HAP-1 (cell line): ENCODE results near the gene AKT1.
"Not testable (repeated sequence)": the region's sequence is repeated elsewhere in the genome, so short reads cannot be mapped to it uniquely, and the experiment has no call there.

Source experiments
- DNase-seq, 2 experiments: peaks; one replicate each; pipeline ENCODE4 v3.0.0-alpha.2; 2016 to 2020; ENCODE audit warnings: low spot score in 2 of 2
- H3K27me3 ChIP-seq: fragments of 250-450 bp; sonication (Bioruptor Pico); 2 replicates; pipeline ENCODE4 v1.5.1; 2020; ENCODE audit warnings: low read depth, mild to moderate bottlenecking, moderate library complexity
- H3K36me3 ChIP-seq: fragments of 250-450 bp; sonication (Bioruptor Pico); replicated peaks from 2 replicates; pipeline ENCODE4 v1.5.1; 2020; ENCODE audit warnings: mild to moderate bottlenecking
- H3K4me1 ChIP-seq: fragments of 250-450 bp; sonication (Bioruptor Pico); 2 replicates; pipeline ENCODE4 v1.5.1; 2020; ENCODE audit warnings: mild to moderate bottlenecking
- H3K4me3 ChIP-seq: fragments of 250-450 bp; sonication (Bioruptor Pico); 2 replicates; pipeline ENCODE4 v1.5.1; 2020; ENCODE audit warnings: mild to moderate bottlenecking, moderate library complexity
- H3K9me3 ChIP-seq: fragments of 250-450 bp; sonication (Bioruptor Pico); 2 replicates; pipeline ENCODE4 v1.5.1; 2020; ENCODE audit warnings: mild to moderate bottlenecking, moderate library complexity
- in situ Hi-C: fragments of 300-500 bp; cut with MboI; formaldehyde crosslinking; loops from 3 replicates; pipeline ENCODE4 v1.14.3; 2020; ENCODE audit warnings: low sequenced_read_pairs, inconsistent platforms, mixed read lengths

Gene AKT1

DNA sequence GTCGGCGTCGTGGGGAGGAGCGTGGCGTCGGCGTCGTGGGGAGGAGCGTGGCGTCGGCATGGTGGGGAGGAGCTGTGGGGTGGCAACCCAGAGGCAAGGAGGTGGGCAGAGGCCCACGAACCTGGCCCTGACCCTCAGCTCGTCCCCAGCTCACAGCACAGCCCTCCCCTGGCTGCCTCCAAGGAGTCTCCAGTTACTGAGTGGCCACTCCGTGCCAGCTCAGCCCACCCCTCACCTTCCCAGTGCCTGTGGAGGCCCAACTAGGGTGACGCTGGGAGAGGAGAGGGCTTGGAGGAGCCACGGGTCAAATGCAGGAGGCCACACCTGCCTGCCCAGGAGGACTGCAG, 65.7 kb downstream of the AKT1 start:
- no peak for DNase-seq
- H3K27me3 ChIP-seq = peaks cover 6% of the 10 kb centered on the region; the same call in 1 of the 2 replicates
- in situ Hi-C loops = no loop called here
- H3K4me3 ChIP-seq = no peak overlapping the region
- no peaks in the 10 kb centered on the region for H3K9me3 ChIP-seq
- H3K36me3 ChIP-seq = no peaks in the 10 kb centered on the region
- H3K4me1 ChIP-seq = no peaks in the 10 kb centered on the region

DNA sequence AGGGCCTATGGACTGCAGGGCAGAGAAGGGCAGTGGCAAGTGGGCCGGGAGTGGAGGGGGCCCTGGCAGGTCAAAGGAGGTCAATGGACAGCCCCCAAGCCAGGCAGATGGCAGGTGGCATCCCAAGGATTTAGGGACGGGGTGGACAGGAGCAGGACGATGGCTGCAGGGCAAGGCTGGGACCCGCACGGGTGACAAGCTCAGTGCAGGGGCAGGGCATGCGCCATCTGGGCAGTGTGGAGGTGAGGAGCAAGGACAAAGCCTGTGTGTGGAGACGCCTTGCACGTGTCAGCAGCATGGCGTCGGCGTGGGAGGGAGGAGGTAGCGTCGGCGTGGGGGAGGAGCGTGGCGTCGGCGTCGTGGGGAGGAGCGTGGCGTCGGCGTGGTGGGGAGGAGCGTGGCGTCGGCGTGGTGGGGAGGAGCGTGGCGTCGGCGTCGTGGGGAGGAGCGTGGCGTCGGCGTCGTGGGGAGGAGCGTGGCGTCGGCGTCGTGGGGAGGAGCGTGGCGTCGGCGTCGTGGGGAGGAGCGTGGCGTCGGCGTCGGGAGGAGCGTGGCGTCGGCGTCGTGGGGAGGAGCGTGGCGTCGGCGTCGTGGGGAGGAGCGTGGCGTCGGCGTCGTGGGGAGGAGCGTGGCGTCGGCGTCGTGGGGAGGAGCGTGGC, 66.2 kb downstream of the AKT1 start:
- in situ Hi-C loops, H3K4me1 ChIP-seq: not testable (repeated sequence)

DNA sequence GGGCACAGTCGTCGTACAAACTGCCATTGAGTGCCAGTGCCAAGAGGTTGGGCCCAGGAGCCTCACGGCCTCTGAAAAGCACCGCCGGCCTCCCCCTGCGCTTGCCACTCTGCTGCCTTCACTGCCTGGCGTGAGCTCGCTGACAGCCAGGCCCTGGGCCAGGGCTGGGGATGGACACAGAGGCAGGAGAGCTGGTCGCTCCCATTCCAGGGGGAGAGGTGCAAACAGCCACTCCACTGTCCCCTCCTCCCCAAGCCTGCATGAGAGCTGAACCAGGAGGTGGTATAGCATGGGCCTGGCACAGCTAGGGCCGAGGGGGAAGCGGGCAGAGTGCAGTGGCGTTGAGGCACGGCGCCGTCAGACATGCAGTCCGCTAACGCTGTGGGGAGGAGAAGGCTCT, 66.9 kb downstream of the AKT1 start:
- in situ Hi-C loops = no loop called here

More for the DNA sequence above, 66.2 kb downstream of the AKT1 start:
- not testable (repeated sequence) for H3K27me3 ChIP-seq, H3K4me3 ChIP-seq, H3K36me3 ChIP-seq, DNase-seq, H3K9me3 ChIP-seq

DNA sequence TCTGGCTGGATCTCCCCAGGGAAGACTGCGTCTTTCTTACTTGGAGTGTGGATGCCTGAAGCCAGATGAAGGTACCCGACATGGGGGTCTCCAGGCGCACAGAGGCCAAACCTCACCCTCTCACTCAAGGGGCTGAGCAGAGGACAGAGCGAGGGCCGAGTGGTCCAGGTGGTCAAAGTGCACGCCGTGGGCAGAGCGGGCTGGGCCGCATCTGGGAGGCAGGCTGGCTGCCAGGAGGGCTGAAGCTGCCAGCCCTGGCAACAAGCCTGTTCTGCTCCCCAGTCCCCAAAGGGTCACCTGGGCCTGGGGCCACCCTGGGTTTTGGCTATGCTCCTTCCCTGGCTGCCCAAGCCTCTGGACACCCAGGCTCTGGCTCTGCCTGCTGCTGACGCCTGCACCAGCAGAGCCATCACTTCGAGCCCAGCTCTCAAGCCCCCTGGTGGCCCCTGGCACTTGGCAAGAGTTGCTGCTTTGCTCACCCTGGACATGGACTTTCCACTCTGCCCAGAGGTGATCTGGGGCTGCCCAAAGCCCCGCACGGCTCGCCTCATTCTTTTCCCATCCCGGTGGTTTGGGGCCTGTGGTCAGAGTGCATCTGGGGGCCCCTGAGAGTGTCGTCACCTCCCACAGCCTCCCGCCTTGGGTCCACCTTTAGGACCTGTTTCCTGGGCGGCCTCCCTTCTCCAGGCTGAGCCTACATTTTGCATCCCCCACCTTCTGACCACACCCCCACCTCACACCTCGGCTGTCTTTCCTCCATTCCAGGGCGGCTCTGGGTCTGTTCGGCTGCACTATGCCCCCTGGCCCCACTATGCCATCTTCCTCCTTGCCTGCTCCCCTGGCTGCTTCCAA, 68.7 kb downstream of the AKT1 start:
- no peak for DNase-seq
- Histone ChIP-seq H3K4me3 (no peak overlapping the region), H3K27me3 (peaks cover 6% of the 10 kb centered on the region; the same call in 1 of the 2 replicates), H3K4me1 (no peaks in the 10 kb centered on the region; the same call in 1 of the 2 replicates), H3K9me3 (no peaks in the 10 kb centered on the region), H3K36me3 (no peaks in the 10 kb centered on the region)
- in situ Hi-C loops = no loop called here

More for the DNA sequence above, 66.9 kb downstream of the AKT1 start:
- Histone ChIP-seq H3K4me3 (no peak overlapping the region), H3K4me1 (no peaks in the 10 kb centered on the region; the same call in 1 of the 2 replicates), H3K9me3 (no peaks in the 10 kb centered on the region), H3K27me3 (peaks cover 6% of the 10 kb centered on the region; the same call in 1 of the 2 replicates), H3K36me3 (no peaks in the 10 kb centered on the region)
- no peak for DNase-seq

DNA sequence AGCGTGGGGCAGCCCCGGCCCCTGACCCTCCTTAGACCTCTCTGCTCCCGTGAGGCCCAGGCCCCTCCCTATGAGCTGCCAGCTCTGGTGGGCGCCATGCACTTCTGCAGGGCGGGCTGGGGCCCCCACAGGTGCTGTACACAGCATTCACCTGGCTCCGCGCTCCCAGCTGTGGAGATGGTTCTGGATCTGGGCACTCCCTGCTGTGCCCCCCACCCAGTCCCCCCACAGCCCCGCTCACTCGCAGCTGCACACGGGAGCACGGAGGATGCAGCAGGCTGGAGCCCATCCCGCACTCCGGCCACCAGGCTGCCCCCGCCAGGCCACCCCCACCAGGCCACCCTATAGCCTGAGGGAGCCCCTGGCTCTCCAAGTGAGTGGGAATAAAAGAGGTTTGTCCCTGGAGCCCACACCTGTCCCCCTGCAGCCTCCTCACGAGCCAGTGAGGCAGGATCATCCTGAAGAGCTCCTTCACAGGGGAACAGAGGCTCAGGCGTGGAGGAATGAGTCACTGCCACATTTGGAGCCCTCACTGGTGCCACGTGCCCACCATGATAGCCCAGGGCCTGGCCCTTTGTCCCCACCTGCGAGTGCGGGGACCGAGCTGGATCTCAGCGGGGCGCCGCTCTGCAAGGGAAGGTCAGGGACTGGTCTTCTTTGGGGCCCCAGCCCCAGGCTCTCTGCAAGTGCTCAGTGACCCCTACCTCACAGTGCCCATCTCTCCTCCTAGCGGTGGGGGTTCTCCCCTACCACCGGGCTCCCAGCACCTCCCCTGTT, 69.6 kb downstream of the AKT1 start:
- H3K4me3 ChIP-seq = no peak overlapping the region
- H3K4me1 ChIP-seq = no peaks in the 10 kb centered on the region; the same call in 1 of the 2 replicates
- in situ Hi-C loops = no loop called here
- DNase-seq = no peak
- H3K36me3 ChIP-seq = no peaks in the 10 kb centered on the region
- H3K9me3 ChIP-seq = no peaks in the 10 kb centered on the region
- peaks cover 6% of the 10 kb centered on the region; the same call in 1 of the 2 replicates for H3K27me3 ChIP-seq

DNA sequence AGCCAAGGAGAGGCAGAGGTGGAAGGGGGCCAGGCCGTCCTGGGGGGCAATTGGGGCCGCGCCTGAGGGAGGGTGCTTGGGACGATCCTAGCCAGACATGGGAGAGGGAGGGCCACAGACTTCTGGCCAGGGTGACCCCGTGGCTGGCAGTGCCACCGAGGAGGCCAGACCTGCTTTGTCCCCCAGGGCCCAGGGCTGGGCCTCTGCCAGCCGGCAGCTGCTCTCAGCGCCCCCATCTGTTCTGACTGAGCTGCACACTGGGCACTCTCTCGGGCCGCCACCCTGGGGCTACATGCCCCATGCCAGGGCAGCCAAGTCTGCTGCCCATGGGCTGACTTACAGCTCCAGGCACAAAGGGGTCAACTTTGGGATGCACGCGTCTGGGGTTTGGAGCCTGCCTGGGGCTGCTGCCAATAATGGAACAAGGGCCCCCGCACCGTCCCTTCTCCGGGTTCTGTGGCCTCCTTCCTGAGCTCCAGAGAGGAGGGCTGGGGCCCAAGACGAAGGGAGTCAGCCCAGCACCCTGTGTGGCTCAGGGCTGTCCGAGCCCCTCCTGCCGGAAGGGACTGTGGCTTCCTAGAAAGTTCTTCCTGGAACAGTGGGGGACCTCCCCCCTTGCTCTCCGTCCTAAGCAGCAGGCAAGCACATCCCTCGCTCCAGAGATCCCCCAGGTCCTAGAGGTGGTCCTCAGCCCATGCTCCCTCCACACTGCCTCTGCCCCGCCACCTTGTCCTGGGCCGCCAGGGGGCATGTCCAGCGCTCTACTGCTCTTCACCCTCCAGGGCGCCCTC, 70.4 kb downstream of the AKT1 start:
- Histone ChIP-seq H3K36me3 (no peaks in the 10 kb centered on the region), H3K4me3 (peak overlapping the region; percentile 46)

DNA sequence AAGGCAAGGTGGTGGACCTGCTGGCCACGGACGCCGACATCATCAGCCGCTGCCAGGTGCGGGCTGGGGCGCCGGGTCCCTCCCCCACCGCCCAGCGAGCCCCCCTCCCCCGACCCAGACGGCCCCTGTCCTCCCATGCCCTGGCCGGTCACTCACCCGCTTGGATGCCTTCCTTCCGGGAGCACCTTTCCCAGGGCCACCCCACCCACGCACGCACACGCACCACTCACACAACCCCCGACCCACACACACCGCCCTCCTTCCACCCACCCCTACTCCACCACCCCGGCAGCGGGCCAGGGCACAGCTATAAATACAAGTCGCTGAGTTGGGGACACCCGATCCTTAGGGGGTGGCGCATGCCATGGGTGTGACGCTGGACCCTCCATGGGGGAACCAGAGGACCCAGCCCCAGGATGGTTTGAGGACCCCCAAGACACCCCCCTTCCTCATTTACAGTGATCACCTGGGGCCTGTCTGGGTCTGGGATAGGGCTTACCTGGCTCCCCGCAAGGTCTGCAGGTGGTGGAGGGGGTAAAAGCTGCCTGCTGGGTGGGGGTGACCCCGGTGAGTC, 71.1 kb downstream of the AKT1 start:
- in situ Hi-C loops = no loop called here
- peak overlapping the region; percentile 46 for H3K4me3 ChIP-seq
- no peaks in the 10 kb centered on the region for H3K36me3 ChIP-seq
- peaks cover 6% of the 10 kb centered on the region; the same call in 1 of the 2 replicates for H3K27me3 ChIP-seq
- DNase-seq = no peak
- no peaks in the 10 kb centered on the region; the same call in 1 of the 2 replicates for H3K4me1 ChIP-seq
- no peaks in the 10 kb centered on the region for H3K9me3 ChIP-seq

More for the DNA sequence above, 70.4 kb downstream of the AKT1 start:
- Histone ChIP-seq H3K4me1 (no peaks in the 10 kb centered on the region; the same call in 1 of the 2 replicates), H3K27me3 (peaks cover 6% of the 10 kb centered on the region; the same call in 1 of the 2 replicates), H3K9me3 (no peaks in the 10 kb centered on the region)
- in situ Hi-C loops = no loop called here
- peak in 1 of 2 experiments; percentile 50 for DNase-seq

DNA sequence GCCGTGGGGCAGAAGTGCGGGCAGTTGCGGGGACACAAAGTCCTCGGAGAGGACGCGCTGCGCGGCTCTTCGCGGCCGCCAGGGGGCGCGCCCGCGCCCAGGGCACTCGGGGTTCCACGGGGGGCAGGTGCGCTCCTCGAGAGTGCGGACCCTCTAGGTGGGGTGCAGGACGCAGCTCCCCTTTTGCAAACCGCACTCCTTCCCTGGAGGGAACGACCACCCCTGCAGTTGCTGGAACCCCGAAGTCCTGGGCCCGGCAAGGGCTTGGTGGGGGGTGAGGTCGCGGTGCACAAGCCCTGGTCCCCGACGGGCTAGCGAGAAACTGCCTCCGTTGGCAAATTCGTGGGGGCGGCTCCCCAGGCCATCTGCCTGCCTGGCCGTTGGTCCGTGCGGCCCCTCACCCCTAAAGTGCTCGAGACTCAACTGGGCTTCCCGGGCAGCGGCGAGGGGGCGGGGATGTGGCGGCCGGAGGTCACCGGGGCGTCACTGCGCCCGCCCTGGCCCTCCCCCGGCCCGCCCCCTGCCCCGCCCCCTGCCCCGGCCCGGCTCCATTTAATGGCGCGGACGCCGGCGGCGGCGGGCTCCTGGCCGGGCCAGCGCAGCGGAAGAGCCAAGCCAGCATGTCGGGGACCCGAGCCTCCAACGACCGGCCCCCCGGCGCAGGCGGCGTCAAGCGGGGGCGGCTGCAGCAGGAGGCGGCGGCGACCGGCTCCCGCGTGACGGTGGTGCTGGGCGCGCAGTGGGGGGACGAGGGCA, 71.7 kb downstream of the AKT1 start, which contains the start of gene ADSS1:
Gene ADSS1, plus strand, starts transcription at position 579 of the 756 bp plus-strand sequence. Its CDS starts 42 bp downstream, at position 621.
- in situ Hi-C loops = no loop called here
- DNase-seq = peak; percentile 15 to 80
- no peaks in the 10 kb centered on the region for H3K9me3 ChIP-seq
- peak within 1 kb of the TSS; percentile 46 for H3K4me3 ChIP-seq
- peaks cover 6% of the 10 kb centered on the region; the same call in 1 of the 2 replicates for H3K27me3 ChIP-seq
- no peaks in the 10 kb centered on the region for H3K36me3 ChIP-seq
- no peaks in the 10 kb centered on the region; the same call in 1 of the 2 replicates for H3K4me1 ChIP-seq

DNA sequence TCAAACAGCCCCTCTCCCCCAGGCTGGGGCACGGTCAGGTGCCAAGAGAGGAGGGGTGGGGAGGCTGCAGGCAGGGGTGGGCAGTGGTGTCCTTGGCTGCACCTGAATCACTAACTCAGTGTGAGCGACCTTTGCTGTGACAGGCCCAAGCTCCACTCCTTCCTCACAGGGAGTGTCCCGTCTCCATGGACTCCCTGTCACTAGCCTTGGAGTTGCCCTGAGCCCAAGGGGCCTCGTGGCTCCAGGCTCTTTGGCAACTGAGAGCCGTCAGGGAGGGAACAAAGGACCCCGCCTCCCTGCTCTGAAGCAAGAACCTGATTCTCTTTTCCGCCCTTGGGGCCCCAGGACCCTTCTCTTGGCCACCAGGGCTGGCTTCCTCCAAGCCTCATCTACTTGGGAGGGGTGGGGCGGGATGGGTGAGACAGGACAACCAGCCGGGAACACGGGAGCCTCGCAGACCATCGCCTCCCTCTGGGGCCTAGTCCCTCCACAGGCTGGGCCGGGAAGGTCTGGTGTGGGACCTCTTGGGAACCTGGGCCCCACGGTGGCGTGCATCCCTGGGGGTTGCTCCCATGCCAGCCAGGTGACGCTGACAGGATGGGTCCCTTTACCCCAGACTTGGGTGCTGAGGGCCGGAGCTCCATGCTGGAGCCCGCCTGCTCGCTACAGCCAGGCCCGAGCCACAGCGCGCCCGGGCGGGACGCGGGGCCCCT, 72.5 kb downstream of the AKT1 start:
- Histone ChIP-seq H3K4me3 (no peak overlapping the region; the same call in 1 of the 2 replicates), H3K9me3 (no peaks in the 10 kb centered on the region), H3K27me3 (peaks cover 6% of the 10 kb centered on the region; the same call in 1 of the 2 replicates), H3K4me1 (no peaks in the 10 kb centered on the region; the same call in 1 of the 2 replicates), H3K36me3 (no peaks in the 10 kb centered on the region)
- DNase-seq = no peak
- in situ Hi-C loops = no loop called here

DNA sequence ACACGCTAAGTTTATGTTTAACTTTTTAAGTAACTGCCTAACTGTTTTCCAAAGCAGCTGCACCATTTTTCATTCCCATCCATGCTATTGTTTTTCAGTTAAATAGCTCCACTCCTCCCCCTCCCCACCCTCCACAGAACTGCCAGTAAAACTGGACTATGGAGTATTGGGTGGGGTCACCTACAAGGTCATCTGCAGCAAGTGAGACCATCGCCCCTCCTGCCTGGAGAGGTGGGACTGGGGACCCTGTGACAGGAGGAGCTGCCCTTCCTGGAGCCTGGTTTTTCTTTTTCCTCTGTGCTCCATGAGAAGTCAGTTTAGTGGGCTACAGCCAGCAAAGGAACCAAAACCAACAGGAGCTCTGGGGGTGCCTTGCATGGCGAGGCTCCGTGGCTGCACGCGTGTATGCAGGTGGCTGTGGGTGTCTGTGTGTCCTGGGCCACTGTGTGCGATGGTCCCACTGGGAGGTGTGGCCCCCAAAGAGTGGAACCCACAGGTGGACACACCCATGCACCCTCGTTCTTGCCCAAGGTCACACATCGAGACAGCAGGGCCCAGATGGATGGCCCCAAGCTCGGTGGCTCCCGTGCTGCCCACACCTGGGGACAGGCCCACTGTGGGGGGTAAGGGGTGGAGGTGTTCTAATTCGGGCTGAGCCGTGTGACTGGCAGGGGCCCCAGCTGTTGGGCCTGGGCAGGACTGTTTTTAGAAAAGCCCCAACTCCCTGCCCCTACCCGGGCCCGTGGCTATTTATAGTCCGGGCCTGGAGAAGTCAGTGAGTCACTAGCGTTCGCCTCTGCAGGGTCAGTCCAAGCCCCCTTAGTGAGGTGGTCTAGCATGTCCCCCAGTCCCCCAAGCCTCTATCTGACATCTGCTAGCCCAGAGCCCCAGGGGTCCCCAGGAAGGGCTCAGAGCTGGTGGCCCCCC, 73.8 kb downstream of the AKT1 start:
- Histone ChIP-seq H3K27me3 (no peaks in the 10 kb centered on the region; the same call in 1 of the 2 replicates), H3K9me3 (no peaks in the 10 kb centered on the region), H3K36me3 (no peaks in the 10 kb centered on the region), H3K4me3 (no peak overlapping the region), H3K4me1 (no peaks in the 10 kb centered on the region; the same call in 1 of the 2 replicates)
- DNase-seq = no peak
- in situ Hi-C loops = no loop called here
